ENCODE data around the gene CNBP. TPM values are rescaled to one million over a fixed set of nuclear protein-coding genes. Genes with fewer than 3 reads are reported as not detected.

The CNBP gene
- total RNA-seq, 6 experiments from 2014 or later = 229 to 242 (median 240) TPM

GRCh38 chr3:129132097-129132866, 51.4 kb downstream of the CNBP start:
- no peak for TF ChIP-seq CTCF (IDR thresholded peaks at IDR 0.05)
- Mint-ChIP-seq H3K36me3 (ENCODE audit: low read depth) (peaks cover 24% of the 10 kb centered on the region), H3K9me3 (no peaks in the 10 kb centered on the region), H3K4me3 (no peak overlapping the region), H3K4me1 (ENCODE audit: low read depth) (no peaks in the 10 kb centered on the region), H3K27ac (no peak overlapping the region), H3K27me3 (ENCODE audit: insufficient read depth) (no peaks in the 10 kb centered on the region)
- DNase-seq = no peak

- Mint-ChIP-seq H3K27me3 (ENCODE audit: insufficient read depth) (no peaks in the 10 kb centered on the region), H3K9me3 (no peaks in the 10 kb centered on the region)
These were observed 52.1 kb downstream of the CNBP start for GRCh38 chr3:129131465-129132088.

GRCh38 chr3:129130291-129130813, 53.3 kb downstream of the CNBP start:
- no peak overlapping the region for H3K27ac Mint-ChIP-seq
- no peak overlapping the region for H3K4me3 Mint-ChIP-seq
- DNase-seq = no peak
- no peaks in the 10 kb centered on the region for H3K4me1 Mint-ChIP-seq (ENCODE audit: low read depth)
- H3K36me3 Mint-ChIP-seq (ENCODE audit: low read depth) = peaks cover 24% of the 10 kb centered on the region
- no peaks in the 10 kb centered on the region for H3K9me3 Mint-ChIP-seq
- TF ChIP-seq CTCF (IDR thresholded peaks at IDR 0.05) = no peak
- no peaks in the 10 kb centered on the region for H3K27me3 Mint-ChIP-seq (ENCODE audit: insufficient read depth)

More at GRCh38 chr3:129131465-129132088, 52.1 kb downstream of the CNBP start:
- Mint-ChIP-seq H3K36me3 (ENCODE audit: low read depth) (peaks cover 24% of the 10 kb centered on the region), H3K27ac (no peak overlapping the region), H3K4me3 (no peak overlapping the region), H3K4me1 (ENCODE audit: low read depth) (no peaks in the 10 kb centered on the region)
- no peak for DNase-seq
- no peak for TF ChIP-seq CTCF (IDR thresholded peaks at IDR 0.05)

GRCh38 chr3:129128357-129129155, 55.1 kb downstream of the CNBP start:
- Mint-ChIP-seq H3K27ac (no peak overlapping the region), H3K36me3 (ENCODE audit: low read depth) (peaks cover 20% of the 10 kb centered on the region), H3K9me3 (no peaks in the 10 kb centered on the region), H3K4me3 (no peak overlapping the region; the same call in 1 of the 2 replicates), H3K4me1 (ENCODE audit: low read depth) (peaks cover 3% of the 10 kb centered on the region), H3K27me3 (ENCODE audit: insufficient read depth) (no peaks in the 10 kb centered on the region)
- TF ChIP-seq CTCF (IDR thresholded peaks at IDR 0.05) = no peak
- no peak for DNase-seq

GRCh38 chr3:129126726-129127280, 56.9 kb downstream of the CNBP start:
- no peak for TF ChIP-seq CTCF (IDR thresholded peaks at IDR 0.05)
- H3K27ac Mint-ChIP-seq = no peak overlapping the region
- no peaks in the 10 kb centered on the region; the same call in 1 of the 2 replicates for H3K27me3 Mint-ChIP-seq (ENCODE audit: insufficient read depth)
- H3K4me1 Mint-ChIP-seq (ENCODE audit: low read depth) = peaks cover 15% of the 10 kb centered on the region
- no peaks in the 10 kb centered on the region for H3K9me3 Mint-ChIP-seq
- DNase-seq = no peak
- peaks cover 11% of the 10 kb centered on the region for H3K36me3 Mint-ChIP-seq (ENCODE audit: low read depth)
- no peak overlapping the region for H3K4me3 Mint-ChIP-seq
